B cell (primary cell): ENCODE results near the gene G6PC3.

ENCODE experiments used
- CTCF ChIP-seq: fragments of 200-600 bp; IDR thresholded peaks from one replicate; pipeline ENCODE4 v1.8.0; 2022; ENCODE audit warnings: antibody characterized with exemption, mild to moderate bottlenecking
- EZH2 ChIP-seq: IDR thresholded peaks from 2 replicates; pipeline ENCODE4 v1.6.1; 2012; ENCODE audit warnings: borderline replicate concordance, low read depth, mild to moderate bottlenecking, moderate library complexity, low read length; ENCODE audit not compliant: insufficient read depth, poor library complexity, severe bottlenecking

GRCh38 chr17:44105941-44106340, 35.4 kb downstream of the G6PC3 start:
- TF ChIP-seq CTCF (no peak), EZH2 (no peak)
